Uterus (tissue), 2 donors: ENCODE measurements around the gene RLN3.

Experiments used
- POLR2A ChIP-seq, 2 donors: fragments of 450-650 bp; IDR thresholded peaks; one replicate each; pipeline ENCODE4 v1.6.1; 2016; ENCODE audit warnings: antibody characterized with exemption in 2 of 2, mild to moderate bottlenecking in 1 of 2, moderate library complexity in 1 of 2
- TF ChIP-seq, protein P1 (sequence below), 4 experiments: fragments of 200-600 bp in 2 of 4; fragments of 450-650 bp in 2 of 4; sonication (generic) in 2 of 4; IDR thresholded peaks; one replicate each; pipeline ENCODE4 v1.5.1; 2016 to 2019; ENCODE audit warnings: antibody characterized with exemption in 4 of 4, mild to moderate bottlenecking in 2 of 4, moderate library complexity in 1 of 4

DNA sequence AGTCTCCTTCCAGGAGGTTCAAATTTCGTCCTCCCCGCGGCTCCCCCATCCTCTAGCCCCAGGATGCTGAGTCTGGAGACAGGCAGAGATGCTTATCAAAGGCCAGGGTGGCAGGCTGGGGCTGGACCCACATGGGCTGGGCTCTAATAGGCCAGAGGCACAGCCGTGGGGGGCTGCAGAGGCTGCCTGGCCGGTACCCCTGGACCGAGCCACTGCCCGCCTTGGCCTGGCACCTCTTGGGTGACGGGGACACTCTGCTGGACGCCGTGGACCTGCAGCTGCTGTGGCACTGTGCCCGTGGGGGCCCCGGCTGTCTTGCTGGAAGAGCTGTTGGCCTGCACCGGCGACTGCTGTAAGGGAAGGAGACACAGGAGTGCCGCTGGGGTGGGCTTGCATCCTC, 47.6 kb upstream of the RLN3 start:
- TF ChIP-seq, protein P1, sequence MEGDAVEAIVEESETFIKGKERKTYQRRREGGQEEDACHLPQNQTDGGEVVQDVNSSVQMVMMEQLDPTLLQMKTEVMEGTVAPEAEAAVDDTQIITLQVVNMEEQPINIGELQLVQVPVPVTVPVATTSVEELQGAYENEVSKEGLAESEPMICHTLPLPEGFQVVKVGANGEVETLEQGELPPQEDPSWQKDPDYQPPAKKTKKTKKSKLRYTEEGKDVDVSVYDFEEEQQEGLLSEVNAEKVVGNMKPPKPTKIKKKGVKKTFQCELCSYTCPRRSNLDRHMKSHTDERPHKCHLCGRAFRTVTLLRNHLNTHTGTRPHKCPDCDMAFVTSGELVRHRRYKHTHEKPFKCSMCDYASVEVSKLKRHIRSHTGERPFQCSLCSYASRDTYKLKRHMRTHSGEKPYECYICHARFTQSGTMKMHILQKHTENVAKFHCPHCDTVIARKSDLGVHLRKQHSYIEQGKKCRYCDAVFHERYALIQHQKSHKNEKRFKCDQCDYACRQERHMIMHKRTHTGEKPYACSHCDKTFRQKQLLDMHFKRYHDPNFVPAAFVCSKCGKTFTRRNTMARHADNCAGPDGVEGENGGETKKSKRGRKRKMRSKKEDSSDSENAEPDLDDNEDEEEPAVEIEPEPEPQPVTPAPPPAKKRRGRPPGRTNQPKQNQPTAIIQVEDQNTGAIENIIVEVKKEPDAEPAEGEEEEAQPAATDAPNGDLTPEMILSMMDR (IDR thresholded peaks at IDR 0.05), result no peak
- TF ChIP-seq POLR2A (IDR thresholded peaks at IDR 0.05), result no peak
